Effector memory CD8-positive, alpha-beta T cell (primary cell): ENCODE results near the gene IL1RAP.
A peak's percentile ranks its signal among the peaks of the same experiment; 100 is the strongest.

Experiments
- ATAC-seq: fragments of 150-1000 bp; cut with Tn5 transposase; replicated peaks from 2 replicates; pipeline ENCODE4 v1.10.0; 2021; ENCODE audit warnings: mild to moderate bottlenecking, moderate library complexity
- DNase-seq, 3 experiments: peaks; one replicate each; pipeline ENCODE4 v3.0.0; 2021
- H3K27ac Mint-ChIP-seq, 2 donors: one replicate each; pipeline ENCODE4 v1.8.0; 2022; ENCODE audit warnings: mild to moderate bottlenecking in 2 of 2, mixed read lengths in 2 of 2, moderate library complexity in 2 of 2
- H3K27me3 Mint-ChIP-seq, 2 donors: one replicate each; pipeline ENCODE4 v1.8.0; 2022; ENCODE audit warnings: mixed read lengths in 2 of 2
- H3K36me3 Mint-ChIP-seq: one replicate; pipeline ENCODE4 v1.8.0; 2022; ENCODE audit warnings: mild to moderate bottlenecking, moderate library complexity, mixed read lengths; ENCODE audit not compliant: insufficient read depth
- H3K4me1 Mint-ChIP-seq, 2 donors: one replicate each; pipeline ENCODE4 v1.8.0; 2022; ENCODE audit warnings: low read depth in 2 of 2, mixed read lengths in 2 of 2
- H3K4me3 Mint-ChIP-seq, 2 donors: one replicate each; pipeline ENCODE4 v1.8.0; 2022; ENCODE audit warnings: mild to moderate bottlenecking in 2 of 2, mixed read lengths in 2 of 2, moderate library complexity in 2 of 2
- H3K9me3 Mint-ChIP-seq, 2 donors: one replicate each; pipeline ENCODE4 v1.8.0; 2022; ENCODE audit warnings: mixed read lengths in 2 of 2

The IL1RAP gene

GRCh38 chr3:190495796-190496195 lies 18.1 kb upstream of the IL1RAP start:
- no peak overlapping the region for H3K4me3 Mint-ChIP-seq
- ATAC-seq (no peak), DNase-seq (no peak)
- H3K36me3 Mint-ChIP-seq = no peaks in the 10 kb centered on the region
- no peaks in the 10 kb centered on the region for H3K4me1 Mint-ChIP-seq
- no peaks in the 10 kb centered on the region for H3K9me3 Mint-ChIP-seq
- no peak overlapping the region for H3K27ac Mint-ChIP-seq
- H3K27me3 Mint-ChIP-seq = peaks cover 53 to 64% of the 10 kb centered on the region in 2 donors

- Mint-ChIP-seq H3K4me1 (no peaks in the 10 kb centered on the region), H3K27ac (no peak overlapping the region), H3K9me3 (no peaks in the 10 kb centered on the region), H3K4me3 (no peak overlapping the region), H3K27me3 (peaks cover 50 to 59% of the 10 kb centered on the region in 2 donors), H3K36me3 (no peaks in the 10 kb centered on the region)
- DNase-seq = no peak
- no peak for ATAC-seq
These were observed 17.0 kb upstream of the IL1RAP start for GRCh38 chr3:190496859-190497258.

GRCh38 chr3:190497811-190498210 lies 16.1 kb upstream of the IL1RAP start:
- no peak for ATAC-seq
- Mint-ChIP-seq H3K27me3 (peaks cover 49 to 61% of the 10 kb centered on the region in 2 donors), H3K27ac (no peak overlapping the region), H3K4me1 (no peaks in the 10 kb centered on the region), H3K9me3 (no peaks in the 10 kb centered on the region), H3K4me3 (no peak overlapping the region), H3K36me3 (no peaks in the 10 kb centered on the region)
- DNase-seq = no peak

GRCh38 chr3:190498293-190498692 lies 15.6 kb upstream of the IL1RAP start:
- Mint-ChIP-seq H3K4me1 (no peaks in the 10 kb centered on the region), H3K27ac (no peak overlapping the region), H3K27me3 (peaks cover 49 to 61% of the 10 kb centered on the region in 2 donors), H3K9me3 (no peaks in the 10 kb centered on the region), H3K36me3 (no peaks in the 10 kb centered on the region), H3K4me3 (no peak overlapping the region)
- ATAC-seq = no peak
- no peak for DNase-seq

- Mint-ChIP-seq H3K4me1 (no peaks in the 10 kb centered on the region), H3K27me3 (peaks cover 43 to 61% of the 10 kb centered on the region in 2 donors), H3K9me3 (no peaks in the 10 kb centered on the region), H3K36me3 (no peaks in the 10 kb centered on the region), H3K27ac (no peak overlapping the region), H3K4me3 (no peak overlapping the region)
- ATAC-seq (no peak), DNase-seq (no peak)
These were observed 14.8 kb upstream of the IL1RAP start for GRCh38 chr3:190499122-190499521.

- no peaks in the 10 kb centered on the region for H3K9me3 Mint-ChIP-seq
These were observed 10.9 kb upstream of the IL1RAP start for GRCh38 chr3:190502946-190503345.

GRCh38 chr3:190504354-190505125 lies 9.3 kb upstream of the IL1RAP start:
- Mint-ChIP-seq H3K4me1 (no peaks in the 10 kb centered on the region), H3K9me3 (no peaks in the 10 kb centered on the region), H3K36me3 (no peaks in the 10 kb centered on the region), H3K27ac (no peak overlapping the region), H3K4me3 (no peak overlapping the region), H3K27me3 (peaks cover 28 to 32% of the 10 kb centered on the region in 2 donors)
- ATAC-seq (no peak), DNase-seq (no peak)

More at GRCh38 chr3:190502946-190503345, 10.9 kb upstream of the IL1RAP start:
- H3K27me3 Mint-ChIP-seq = peaks cover 37 to 42% of the 10 kb centered on the region in 2 donors
- no peak for DNase-seq
- ATAC-seq = no peak
- no peaks in the 10 kb centered on the region for H3K36me3 Mint-ChIP-seq
- H3K4me1 Mint-ChIP-seq = no peaks in the 10 kb centered on the region
- H3K27ac Mint-ChIP-seq = no peak overlapping the region
- H3K4me3 Mint-ChIP-seq = no peak overlapping the region

GRCh38 chr3:190505381-190506003 lies 8.4 kb upstream of the IL1RAP start:
- Mint-ChIP-seq H3K36me3 (no peaks in the 10 kb centered on the region), H3K27ac (no peak overlapping the region), H3K9me3 (no peaks in the 10 kb centered on the region), H3K4me3 (no peak overlapping the region), H3K27me3 (peaks cover 25 to 30% of the 10 kb centered on the region in 2 donors), H3K4me1 (no peaks in the 10 kb centered on the region)
- DNase-seq (no peak), ATAC-seq (no peak)

GRCh38 chr3:190506271-190506670 lies 7.6 kb upstream of the IL1RAP start:
- Mint-ChIP-seq H3K4me3 (no peak overlapping the region), H3K27ac (no peak overlapping the region), H3K36me3 (no peaks in the 10 kb centered on the region), H3K4me1 (no peaks in the 10 kb centered on the region), H3K9me3 (no peaks in the 10 kb centered on the region), H3K27me3 (peaks cover 17 to 26% of the 10 kb centered on the region in 2 donors)
- ATAC-seq = no peak
- no peak for DNase-seq

- peaks cover 2% of the 10 kb centered on the region for H3K36me3 Mint-ChIP-seq
- peaks cover 25 to 30% of the 10 kb centered on the region in 2 donors for H3K4me1 Mint-ChIP-seq
- DNase-seq = no peak
- no peak for ATAC-seq
- H3K27ac Mint-ChIP-seq = peak overlapping the region; percentile 80 to 93
- peak overlapping the region; percentile 84 to 86 for H3K4me3 Mint-ChIP-seq
- H3K27me3 Mint-ChIP-seq = no peaks in the 10 kb centered on the region
- H3K9me3 Mint-ChIP-seq = no peaks in the 10 kb centered on the region
These were observed 1.2 kb upstream of the IL1RAP start for GRCh38 chr3:190512666-190513065.

- Mint-ChIP-seq H3K4me1 (peaks cover 25 to 30% of the 10 kb centered on the region in 2 donors), H3K27ac (peak overlapping the region; percentile 80 to 93), H3K36me3 (peaks cover 2% of the 10 kb centered on the region), H3K9me3 (no peaks in the 10 kb centered on the region), H3K4me3 (peak overlapping the region; percentile 84 to 86), H3K27me3 (no peaks in the 10 kb centered on the region)
- ATAC-seq (peak; percentile 5), DNase-seq (peak; percentile 9 to 22 (median 18))
These were observed 698 bp downstream of the IL1RAP start for GRCh38 chr3:190514413-190515153.

- Mint-ChIP-seq H3K27ac (no peak overlapping the region), H3K4me1 (peaks cover 25 to 30% of the 10 kb centered on the region in 2 donors), H3K4me3 (no peak overlapping the region), H3K27me3 (no peaks in the 10 kb centered on the region), H3K36me3 (peaks cover 2% of the 10 kb centered on the region), H3K9me3 (no peaks in the 10 kb centered on the region)
- ATAC-seq (no peak), DNase-seq (no peak)
These were observed 2.5 kb downstream of the IL1RAP start for GRCh38 chr3:190516416-190516815.

GRCh38 chr3:190517687-190518086 lies 3.8 kb downstream of the IL1RAP start:
- Mint-ChIP-seq H3K9me3 (no peaks in the 10 kb centered on the region), H3K27ac (no peak overlapping the region), H3K36me3 (peaks cover 2% of the 10 kb centered on the region), H3K4me1 (peaks cover 28 to 29% of the 10 kb centered on the region in 2 donors), H3K27me3 (no peaks in the 10 kb centered on the region), H3K4me3 (no peak overlapping the region)
- DNase-seq = no peak
- no peak for ATAC-seq
